ENCODE measurements around the gene COX7B.
"Not testable (repeated sequence)": the region's sequence is repeated elsewhere in the genome, so short reads cannot be mapped to it uniquely, and the experiment has no call there.

GRCh38 chrX:77881418-77881817 lies 17.9 kb upstream of the COX7B start:
- TF ChIP-seq POLR2AphosphoS5, POLR2A, CTCF (IDR thresholded peaks at IDR 0.05): not testable (repeated sequence)
